Progenitor cell of endocrine pancreas (in vitro differentiated cells): ENCODE data around the gene M1AP. TPM values are rescaled to one million over a fixed set of nuclear protein-coding genes. Genes with fewer than 3 reads are reported as not detected.

Source experiments
- DNase-seq: peaks from one replicate; pipeline ENCODE4 v3.0.0; 2021; ENCODE audit warnings: low spot score; ENCODE audit not compliant: unreplicated experiment
- H3K27ac Mint-ChIP-seq: 2 replicates; pipeline ENCODE4 v1.8.0; 2021; ENCODE audit warnings: mild to moderate bottlenecking, moderate library complexity, mixed read lengths
- H3K27me3 Mint-ChIP-seq: 2 replicates; pipeline ENCODE4 v1.8.0; 2021; ENCODE audit warnings: mixed read lengths
- H3K36me3 Mint-ChIP-seq: 2 replicates; pipeline ENCODE4 v1.8.0; 2022; ENCODE audit warnings: mixed read lengths; ENCODE audit not compliant: insufficient read depth
- H3K4me1 Mint-ChIP-seq: 2 replicates; pipeline ENCODE4 v1.8.0; 2021; ENCODE audit warnings: low read depth, mixed read lengths
- H3K4me3 Mint-ChIP-seq: 2 replicates; pipeline ENCODE4 v1.8.0; 2021; ENCODE audit warnings: low read depth, mild to moderate bottlenecking, moderate library complexity, mixed read lengths
- H3K9me3 Mint-ChIP-seq: 2 replicates; pipeline ENCODE4 v1.8.0; 2021; ENCODE audit warnings: low read depth, mixed read lengths
- CTCF ChIP-seq: fragments of 200-600 bp; sonication (generic); IDR thresholded peaks from one replicate; pipeline ENCODE4 v1.5.0; 2021; ENCODE audit warnings: antibody characterized with exemption, mild to moderate bottlenecking; ENCODE audit not compliant: unreplicated experiment
- total RNA-seq: library from RNA; stranded (reverse); gene quantifications from 2 replicates; pipeline ENCODE4 v1.2.1, GENCODE V29; 2021

M1AP gene
- total RNA-seq, 1 donor from 2014 or later, result 2.5 TPM

GRCh38 chr2:74537140-74537539, 111.0 kb downstream of the M1AP start:
- no peak for TF ChIP-seq CTCF
- Mint-ChIP-seq H3K27ac (no peak overlapping the region), H3K4me3 (no peak overlapping the region), H3K4me1 (peaks cover under 1% of the 10 kb centered on the region), H3K9me3 (no peaks in the 10 kb centered on the region), H3K27me3 (no peaks in the 10 kb centered on the region), H3K36me3 (peaks cover 2% of the 10 kb centered on the region)
- DNase-seq, result no peak

- Mint-ChIP-seq H3K4me1 (peaks cover 3% of the 10 kb centered on the region), H3K36me3 (peaks cover 3% of the 10 kb centered on the region)
Measured at GRCh38 chr2:74536166-74536950, 111.8 kb downstream of the M1AP start.

GRCh38 chr2:74535440-74535965, 112.6 kb downstream of the M1AP start:
- no peak for DNase-seq
- peaks cover 3% of the 10 kb centered on the region for H3K36me3 Mint-ChIP-seq
- TF ChIP-seq CTCF, result no peak
- no peak overlapping the region for H3K27ac Mint-ChIP-seq
- no peak overlapping the region for H3K4me3 Mint-ChIP-seq
- no peaks in the 10 kb centered on the region for H3K9me3 Mint-ChIP-seq
- peaks cover 7% of the 10 kb centered on the region for H3K4me1 Mint-ChIP-seq
- no peaks in the 10 kb centered on the region for H3K27me3 Mint-ChIP-seq

More at GRCh38 chr2:74536166-74536950, 111.8 kb downstream of the M1AP start:
- DNase-seq, result no peak
- no peak for TF ChIP-seq CTCF
- H3K4me3 Mint-ChIP-seq, result no peak overlapping the region
- H3K27me3 Mint-ChIP-seq, result no peaks in the 10 kb centered on the region
- H3K9me3 Mint-ChIP-seq, result no peaks in the 10 kb centered on the region
- no peak overlapping the region for H3K27ac Mint-ChIP-seq

GRCh38 chr2:74534411-74534810, 113.7 kb downstream of the M1AP start:
- Mint-ChIP-seq H3K27me3 (no peaks in the 10 kb centered on the region), H3K4me3 (no peak overlapping the region), H3K36me3 (peaks cover 3% of the 10 kb centered on the region), H3K27ac (no peak overlapping the region), H3K9me3 (no peaks in the 10 kb centered on the region), H3K4me1 (peaks cover 7% of the 10 kb centered on the region)
- no peak for DNase-seq
- no peak for TF ChIP-seq CTCF

GRCh38 chr2:74533464-74533863, 114.7 kb downstream of the M1AP start:
- Mint-ChIP-seq H3K27ac (peak overlapping the region; percentile 33), H3K4me3 (no peak overlapping the region), H3K9me3 (no peaks in the 10 kb centered on the region), H3K27me3 (no peaks in the 10 kb centered on the region), H3K4me1 (peaks cover 13% of the 10 kb centered on the region), H3K36me3 (peaks cover 3% of the 10 kb centered on the region)
- no peak for TF ChIP-seq CTCF
- no peak for DNase-seq
